ENCODE data around the gene CBR4. TPM values are rescaled to one million over a fixed set of nuclear protein-coding genes. Genes with fewer than 3 reads are reported as not detected.

CBR4 gene
- total RNA-seq, 3 donors from 2014 or later, result 19.8 to 46.0 (median 31.5) TPM

GRCh38 chr4:168981460-168981859, 28.6 kb downstream of the CBR4 start:
- H3K36me3 ChIP-seq, result no peaks in the 10 kb centered on the region

DNA sequence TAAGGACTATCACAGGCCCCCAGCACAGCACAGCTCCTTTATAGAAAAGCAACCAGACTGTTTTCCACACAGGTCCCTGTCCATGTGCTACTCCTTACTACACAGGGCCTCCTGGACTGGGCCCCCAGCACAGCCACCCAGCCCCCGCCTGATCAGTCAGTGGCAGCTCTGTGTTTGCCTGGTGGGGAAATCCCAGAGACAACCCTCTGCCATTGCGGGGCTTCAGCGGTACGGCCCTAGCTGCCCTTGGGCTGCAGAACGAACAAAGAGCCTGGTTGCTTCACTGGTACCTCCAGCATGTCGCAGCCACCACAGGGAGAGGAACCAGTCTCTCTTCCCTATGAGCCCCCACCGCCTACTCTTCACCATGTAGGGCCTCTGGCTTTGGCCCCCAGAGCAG, 30.7 kb downstream of the CBR4 start:
- peaks cover 0 to 24% of the 10 kb centered on the region in 2 donors for H3K9me3 ChIP-seq
- H3K36me3 ChIP-seq, result no peaks in the 10 kb centered on the region
- H3K27me3 ChIP-seq, result no peaks in the 10 kb centered on the region
- no peak for DNase-seq (ENCODE audit: low spot score in 2 of 2)
- H3K27ac ChIP-seq, result no peak overlapping the region
- no peaks in the 10 kb centered on the region for H3K4me1 ChIP-seq
- intact Hi-C loops (cut with DNase I; ENCODE audit: low total_unique reads), result no loop called here
- no peak for TF ChIP-seq POLR2A (IDR thresholded peaks at IDR 0.05)
- TF ChIP-seq, protein P1, sequence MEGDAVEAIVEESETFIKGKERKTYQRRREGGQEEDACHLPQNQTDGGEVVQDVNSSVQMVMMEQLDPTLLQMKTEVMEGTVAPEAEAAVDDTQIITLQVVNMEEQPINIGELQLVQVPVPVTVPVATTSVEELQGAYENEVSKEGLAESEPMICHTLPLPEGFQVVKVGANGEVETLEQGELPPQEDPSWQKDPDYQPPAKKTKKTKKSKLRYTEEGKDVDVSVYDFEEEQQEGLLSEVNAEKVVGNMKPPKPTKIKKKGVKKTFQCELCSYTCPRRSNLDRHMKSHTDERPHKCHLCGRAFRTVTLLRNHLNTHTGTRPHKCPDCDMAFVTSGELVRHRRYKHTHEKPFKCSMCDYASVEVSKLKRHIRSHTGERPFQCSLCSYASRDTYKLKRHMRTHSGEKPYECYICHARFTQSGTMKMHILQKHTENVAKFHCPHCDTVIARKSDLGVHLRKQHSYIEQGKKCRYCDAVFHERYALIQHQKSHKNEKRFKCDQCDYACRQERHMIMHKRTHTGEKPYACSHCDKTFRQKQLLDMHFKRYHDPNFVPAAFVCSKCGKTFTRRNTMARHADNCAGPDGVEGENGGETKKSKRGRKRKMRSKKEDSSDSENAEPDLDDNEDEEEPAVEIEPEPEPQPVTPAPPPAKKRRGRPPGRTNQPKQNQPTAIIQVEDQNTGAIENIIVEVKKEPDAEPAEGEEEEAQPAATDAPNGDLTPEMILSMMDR (IDR thresholded peaks at IDR 0.05), result no peak
- TF ChIP-seq POLR2AphosphoS5 (IDR thresholded peaks at IDR 0.05), result no peak
- no peak overlapping the region for H3K4me3 ChIP-seq

More at GRCh38 chr4:168981460-168981859, 28.6 kb downstream of the CBR4 start:
- Histone ChIP-seq H3K9me3 (peaks cover 0 to 28% of the 10 kb centered on the region in 2 donors), H3K4me3 (no peak overlapping the region), H3K27me3 (no peaks in the 10 kb centered on the region), H3K27ac (no peak overlapping the region), H3K4me1 (no peaks in the 10 kb centered on the region)
- TF ChIP-seq, protein P1 (IDR thresholded peaks at IDR 0.05), result no peak
- TF ChIP-seq POLR2AphosphoS5 (IDR thresholded peaks at IDR 0.05), result no peak
- no peak for TF ChIP-seq POLR2A (IDR thresholded peaks at IDR 0.05)
- intact Hi-C loops (cut with DNase I; ENCODE audit: low total_unique reads), result no loop called here
- no peak for DNase-seq (ENCODE audit: low spot score in 2 of 2)

DNA sequence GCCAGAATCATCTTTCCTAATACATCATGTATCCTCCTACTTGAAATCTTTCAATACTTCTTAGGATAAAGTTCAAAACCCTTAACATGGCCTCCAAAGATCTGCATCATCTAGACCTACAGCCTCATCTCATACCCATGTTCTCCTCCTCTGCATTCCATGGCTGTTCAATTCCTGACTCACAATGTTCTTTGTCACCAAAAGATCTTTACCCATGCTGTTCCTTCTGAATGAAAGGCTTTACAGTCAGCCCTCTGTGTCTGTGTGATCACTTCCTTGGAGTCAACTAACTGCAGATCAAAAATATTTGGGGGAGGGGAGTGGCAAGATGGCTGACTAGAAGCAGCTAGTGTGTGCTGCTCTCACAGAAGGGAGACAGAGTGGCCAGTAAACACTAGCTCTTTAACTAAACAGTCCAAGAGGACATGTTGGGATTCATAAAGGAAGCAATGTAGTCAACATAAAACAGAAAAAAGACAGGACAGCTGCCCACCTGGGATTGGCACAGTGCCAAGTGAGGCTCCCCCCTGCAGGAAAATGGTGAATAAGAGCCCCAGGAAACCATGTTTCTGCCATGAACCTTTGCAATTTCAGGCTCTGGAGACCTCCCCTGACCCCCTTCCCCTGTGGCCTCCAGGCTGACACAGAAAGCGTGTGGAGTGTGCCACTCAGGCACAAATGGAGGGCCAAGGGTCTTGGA, 31.9 kb downstream of the CBR4 start:
- DNase-seq (ENCODE audit: low spot score in 2 of 2), result no peak
- no peaks in the 10 kb centered on the region for H3K4me1 ChIP-seq
- H3K27me3 ChIP-seq, result no peaks in the 10 kb centered on the region
- no peak overlapping the region for H3K4me3 ChIP-seq
- TF ChIP-seq POLR2AphosphoS5 (IDR thresholded peaks at IDR 0.05), result no peak
- TF ChIP-seq, protein P1 (IDR thresholded peaks at IDR 0.05), result no peak
- TF ChIP-seq POLR2A (IDR thresholded peaks at IDR 0.05), result no peak
- intact Hi-C loops (cut with DNase I; ENCODE audit: low total_unique reads), result no loop called here
- no peaks in the 10 kb centered on the region for H3K36me3 ChIP-seq
- peaks cover 0 to 23% of the 10 kb centered on the region in 2 donors for H3K9me3 ChIP-seq
- H3K27ac ChIP-seq, result no peak overlapping the region

DNA sequence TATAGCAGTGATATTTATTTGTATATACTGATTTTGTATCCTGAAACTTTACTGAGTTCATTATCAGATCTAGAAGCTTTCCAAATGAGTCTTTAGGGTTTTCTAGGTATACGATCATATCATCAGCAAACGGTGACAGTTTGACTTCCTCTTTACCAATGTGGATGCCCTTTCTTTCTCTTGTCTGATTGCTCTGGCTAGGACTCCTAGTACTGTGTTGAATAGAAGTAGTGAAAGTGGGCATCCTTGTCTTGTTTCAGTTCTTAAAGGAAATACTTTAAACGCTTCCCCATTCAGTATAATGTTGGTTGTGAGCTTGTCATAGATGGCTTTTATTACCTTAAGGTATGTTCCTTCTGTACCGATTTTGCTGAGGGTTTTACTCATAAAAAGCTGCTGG, 37.5 kb downstream of the CBR4 start:
- intact Hi-C loops (cut with DNase I; ENCODE audit: low total_unique reads), result no loop called here
- DNase-seq (ENCODE audit: low spot score in 2 of 2), result no peak
- H3K36me3 ChIP-seq, result no peaks in the 10 kb centered on the region
- H3K9me3 ChIP-seq, result peaks cover 0 to 12% of the 10 kb centered on the region in 2 donors
- no peak overlapping the region for H3K4me3 ChIP-seq
- no peak overlapping the region for H3K27ac ChIP-seq
- no peaks in the 10 kb centered on the region for H3K27me3 ChIP-seq
- no peak for TF ChIP-seq POLR2AphosphoS5 (IDR thresholded peaks at IDR 0.05)
- TF ChIP-seq POLR2A (IDR thresholded peaks at IDR 0.05), result no peak
- TF ChIP-seq, protein P1 (IDR thresholded peaks at IDR 0.05), result no peak
- no peaks in the 10 kb centered on the region for H3K4me1 ChIP-seq

GRCh38 chr4:168960716-168961115, 49.3 kb downstream of the CBR4 start:
- H3K27ac ChIP-seq, result no peak overlapping the region
- H3K4me3 ChIP-seq, result no peak overlapping the region
- H3K27me3 ChIP-seq, result no peaks in the 10 kb centered on the region
- no peak for DNase-seq (ENCODE audit: low spot score in 2 of 2)
- H3K4me1 ChIP-seq, result no peaks in the 10 kb centered on the region
- intact Hi-C loops (cut with DNase I; ENCODE audit: low total_unique reads), result no loop called here
- TF ChIP-seq, protein P1 (IDR thresholded peaks at IDR 0.05), result no peak
- TF ChIP-seq POLR2AphosphoS5 (IDR thresholded peaks at IDR 0.05) (no peak), POLR2A (IDR thresholded peaks at IDR 0.05) (no peak)
- no peaks in the 10 kb centered on the region for H3K36me3 ChIP-seq
- no peaks in the 10 kb centered on the region for H3K9me3 ChIP-seq
